ENCODE measurements around the gene CCL16.

- TF ChIP-seq CTCF (IDR thresholded peaks at IDR 0.05; ENCODE audit: insufficient read depth, low read length, poor library complexity, severe bottlenecking) (peak; percentile 62), EZH2phosphoT487 (conservative IDR thresholded peaks at IDR 0.05; ENCODE audit: low read length) (no peak)
Observed at GRCh38 chr17:36008998-36009665, 27.8 kb upstream of the CCL16 start.

Measured in SU-DHL-6 (cell line).